KBM-7 (cell line): ENCODE results near the gene CARD10.
A peak's percentile ranks its signal among the peaks of the same experiment; 100 is the strongest.

Experiments
- DNase-seq: peaks from one replicate; pipeline ENCODE4 v3.0.0-alpha.2; 2015
- in situ Hi-C: fragments of 300-500 bp; cut with MboI; formaldehyde crosslinking; loops from 2 replicates; pipeline ENCODE4 v1.14.3; 2020; ENCODE audit warnings: low sequenced_read_pairs, low pct_unique_long_range_greater_than_20kb, mixed read lengths

Gene CARD10

DNA sequence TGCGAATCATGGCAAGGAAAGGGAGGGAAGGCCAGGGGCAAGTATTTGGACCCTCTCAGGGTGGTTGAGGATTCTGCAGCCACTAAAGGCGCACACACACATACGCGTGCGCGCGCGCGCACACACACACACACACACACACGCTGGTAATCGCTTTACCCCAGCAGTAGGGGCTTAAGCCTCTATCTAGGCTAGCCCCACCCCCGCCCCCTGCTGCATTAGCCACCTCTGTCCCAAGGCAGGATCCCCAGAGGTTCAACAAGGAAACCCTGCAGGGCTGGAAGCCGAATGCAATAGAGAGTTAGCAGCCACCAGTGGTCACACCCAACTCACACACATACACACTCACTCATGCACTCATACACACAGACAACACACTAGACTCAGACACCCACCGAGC, 63.3 kb downstream of the CARD10 start:
- DNase-seq = no peak
- in situ Hi-C loops = loop anchor here (10.0 kb wide), 1 partner anchor 141 kb away; no protein-coding TSS in a partner anchor

GRCh38 chr22:37454857-37455686, 64.1 kb downstream of the CARD10 start:
- in situ Hi-C loops = loop anchor here (10.0 kb wide), 1 partner anchor 140 kb away; no protein-coding TSS in a partner anchor

GRCh38 chr22:37453696-37454095, 65.5 kb downstream of the CARD10 start:
- in situ Hi-C loops = loop anchor here (10.0 kb wide), 1 partner anchor 139 kb away; no protein-coding TSS in a partner anchor
- DNase-seq = no peak

More at GRCh38 chr22:37454857-37455686, 64.1 kb downstream of the CARD10 start:
- no peak for DNase-seq

DNA sequence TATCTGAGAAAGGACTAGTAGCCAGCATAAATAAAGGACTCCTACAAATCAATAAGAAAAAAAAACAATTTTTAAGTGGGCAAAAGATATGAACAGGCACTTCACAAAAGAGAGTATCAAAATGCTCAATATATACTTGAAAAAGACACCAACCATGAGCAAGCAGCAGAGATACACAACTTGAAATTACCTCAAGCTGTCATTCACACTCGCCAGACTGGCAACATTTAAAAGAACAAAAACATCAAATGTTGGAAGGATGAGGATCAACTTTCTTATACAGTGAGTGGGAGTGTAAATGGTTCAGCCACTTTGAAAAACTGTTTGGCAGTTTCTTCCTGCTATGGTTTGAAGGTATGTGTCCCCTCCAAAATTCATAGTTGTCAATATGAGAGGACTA, 68.0 kb downstream of the CARD10 start:
- DNase-seq = no peak
- in situ Hi-C loops = loop anchor here (10.0 kb wide), 1 partner anchor 136 kb away; no protein-coding TSS in a partner anchor

DNA sequence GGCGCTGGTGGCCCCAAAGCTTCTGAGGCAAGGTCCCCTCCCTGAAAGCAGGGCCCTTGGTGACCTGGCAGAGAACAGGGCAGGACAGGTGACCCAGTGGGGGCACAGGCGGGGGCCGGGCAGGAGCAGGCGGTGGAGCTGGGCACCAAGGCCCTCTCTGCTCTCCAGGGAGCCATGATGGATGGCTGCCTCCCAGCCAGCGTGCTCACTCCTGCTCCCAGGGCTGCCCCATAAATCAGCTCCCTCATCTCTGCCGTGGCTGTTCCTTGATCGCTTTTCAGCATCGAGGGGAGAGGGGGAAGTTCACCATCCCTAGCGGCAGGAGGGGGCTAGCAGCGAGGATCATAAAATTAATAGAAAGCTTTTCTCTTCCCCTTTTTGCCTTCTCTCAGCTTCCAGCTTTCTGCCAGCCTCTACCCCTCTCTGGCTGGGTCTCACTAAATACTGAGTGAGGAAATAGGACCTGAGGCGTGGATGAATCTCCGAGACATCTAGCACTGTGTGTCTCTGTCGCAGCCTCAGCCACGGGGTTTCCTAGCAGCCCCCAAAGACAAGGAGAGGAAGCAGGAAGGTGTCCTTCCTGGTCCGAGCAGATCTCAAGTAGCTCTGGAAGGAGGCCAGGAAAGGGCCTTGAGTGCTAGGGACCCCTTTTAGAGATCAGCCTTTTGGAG, 69.7 kb downstream of the CARD10 start:
- in situ Hi-C loops = loop anchor here (10.0 kb wide), 1 partner anchor 135 kb away; no protein-coding TSS in a partner anchor
- peak; percentile 69 for DNase-seq

DNA sequence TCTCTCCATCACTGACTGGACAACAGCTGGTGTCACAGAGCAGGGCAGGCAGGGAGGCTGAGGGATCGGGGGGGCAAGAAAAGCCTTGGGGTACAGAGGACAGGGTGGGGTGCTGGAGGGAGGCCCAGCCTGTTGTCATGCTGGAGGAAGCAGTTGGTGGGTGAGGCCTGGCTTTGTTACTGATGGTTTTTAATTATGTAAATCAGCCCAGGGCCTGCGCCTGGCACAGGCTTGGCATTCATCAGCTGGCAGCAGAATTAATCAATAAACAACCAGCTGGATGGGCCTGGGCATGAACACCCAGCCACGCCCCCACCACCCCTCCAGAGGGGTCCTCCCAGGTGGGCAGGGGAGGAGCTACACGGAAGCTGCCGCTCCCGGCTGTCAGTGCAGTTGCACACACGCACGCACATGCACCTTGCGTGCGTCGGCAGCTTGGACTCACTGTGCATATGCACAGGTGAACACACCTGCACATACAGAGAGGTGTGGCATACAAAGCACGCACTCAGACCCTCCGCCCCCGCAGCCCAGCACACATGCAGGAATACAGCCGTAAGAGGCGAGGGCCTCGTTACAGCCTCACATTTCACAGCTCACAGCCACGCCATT, 70.6 kb downstream of the CARD10 start:
- DNase-seq = no peak
- in situ Hi-C loops = no loop called here

- DNase-seq = no peak
- in situ Hi-C loops = no loop called here
These were observed 73.7 kb downstream of the CARD10 start for GRCh38 chr22:37445501-37445900.

- no peak for DNase-seq
- in situ Hi-C loops = no loop called here
These were observed 75.2 kb downstream of the CARD10 start for GRCh38 chr22:37443977-37444376.

- in situ Hi-C loops = no loop called here
- DNase-seq = no peak
These were observed 76.1 kb downstream of the CARD10 start for GRCh38 chr22:37443086-37443485.

GRCh38 chr22:37442537-37442936, 76.7 kb downstream of the CARD10 start:
- in situ Hi-C loops = no loop called here

GRCh38 chr22:37442135-37442534, 77.1 kb downstream of the CARD10 start:
- in situ Hi-C loops = no loop called here
- no peak for DNase-seq

More at GRCh38 chr22:37442537-37442936, 76.7 kb downstream of the CARD10 start:
- peak; percentile 44 for DNase-seq

GRCh38 chr22:37440875-37441274, 78.3 kb downstream of the CARD10 start:
- DNase-seq = no peak
- in situ Hi-C loops = no loop called here
